CMK (cell line): Measurements from ENCODE around the gene DGKD.

ENCODE experiments used
- DNase-seq: peaks from one replicate; pipeline ENCODE4 v3.0.0-alpha.2; 2010; ENCODE audit warnings: low read depth

DGKD gene

DNA sequence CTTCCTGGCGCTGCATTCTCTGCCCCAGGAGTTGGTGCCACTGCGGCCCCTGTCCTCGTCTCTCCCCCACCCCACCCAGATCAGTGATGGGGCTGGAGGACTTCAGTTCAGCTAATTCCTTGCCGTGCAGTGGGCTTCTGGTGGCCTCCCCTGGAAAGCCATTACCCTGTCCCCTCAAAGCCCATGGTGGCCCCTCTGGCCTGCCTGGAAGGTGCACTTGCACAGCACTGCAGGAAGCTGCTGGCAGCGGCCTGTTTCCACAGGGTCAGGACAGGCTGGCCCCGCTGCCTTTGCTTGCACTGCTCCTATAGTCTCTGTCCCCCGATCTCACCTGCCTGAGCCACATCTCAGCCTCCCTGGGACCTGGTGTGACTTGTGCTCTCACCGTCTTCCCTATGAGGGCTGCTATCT lies 107.2 kb downstream of the DGKD start:
- DNase-seq, result no peak

DNA sequence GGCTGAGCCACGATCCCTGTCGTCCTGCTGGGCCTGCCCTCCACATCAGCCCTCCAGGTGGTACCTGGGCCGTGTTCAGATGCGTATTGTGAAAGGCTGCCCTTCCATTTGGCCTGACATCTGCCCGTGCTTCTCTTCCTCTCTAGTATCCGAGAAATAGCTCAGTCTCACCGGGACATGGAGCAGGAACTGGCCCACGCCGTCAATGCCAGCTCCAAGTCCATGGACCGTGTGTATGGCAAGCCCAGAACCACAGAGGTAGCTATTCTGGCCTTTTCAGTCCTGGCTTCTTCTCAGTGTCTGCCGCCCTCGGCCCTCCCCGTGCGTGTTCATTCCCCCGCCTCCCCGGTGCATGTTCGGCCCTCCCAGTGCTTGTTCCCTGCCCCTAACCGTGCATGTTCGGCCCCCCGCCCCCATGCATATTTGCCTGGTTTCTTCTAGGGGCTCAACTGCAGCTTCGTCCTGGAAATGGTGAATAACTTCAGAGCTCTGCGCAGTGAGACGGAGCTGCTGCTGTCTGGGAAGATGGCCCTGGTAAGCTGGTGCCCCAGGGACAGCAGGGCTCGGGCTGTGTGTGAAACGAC lies 108.0 kb downstream of the DGKD start:
- DNase-seq, result no peak

DNA sequence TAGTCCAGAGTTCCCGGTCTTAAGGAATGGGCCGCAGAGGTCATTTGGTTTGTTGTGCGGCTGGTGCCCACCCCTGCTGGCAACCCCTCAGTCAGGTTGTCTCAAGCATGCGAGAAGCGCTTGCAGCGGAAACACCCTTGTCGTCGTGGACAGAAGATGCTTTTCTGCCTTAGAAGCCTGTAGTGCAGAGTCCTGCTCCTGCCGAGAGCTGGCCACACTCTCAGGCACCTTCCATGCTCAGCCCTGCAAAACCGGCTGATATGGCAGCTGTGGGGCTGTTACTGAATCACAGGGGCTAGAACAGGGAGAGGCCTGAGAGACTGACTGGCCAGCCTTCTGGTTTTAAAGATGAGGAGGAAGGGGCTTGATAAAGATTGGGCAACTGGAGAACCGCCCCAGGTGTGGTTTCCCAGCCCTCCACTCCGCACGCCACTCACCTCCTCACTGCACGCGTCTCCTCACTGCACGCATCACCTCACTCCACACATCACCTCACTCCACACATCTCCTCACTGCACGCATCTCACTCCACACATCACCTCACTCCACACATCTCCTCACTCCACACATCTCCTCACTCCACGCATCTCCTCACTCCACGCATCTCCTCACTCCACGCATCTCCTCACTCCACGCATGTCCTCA lies 108.7 kb downstream of the DGKD start:
- no peak for DNase-seq

DNA sequence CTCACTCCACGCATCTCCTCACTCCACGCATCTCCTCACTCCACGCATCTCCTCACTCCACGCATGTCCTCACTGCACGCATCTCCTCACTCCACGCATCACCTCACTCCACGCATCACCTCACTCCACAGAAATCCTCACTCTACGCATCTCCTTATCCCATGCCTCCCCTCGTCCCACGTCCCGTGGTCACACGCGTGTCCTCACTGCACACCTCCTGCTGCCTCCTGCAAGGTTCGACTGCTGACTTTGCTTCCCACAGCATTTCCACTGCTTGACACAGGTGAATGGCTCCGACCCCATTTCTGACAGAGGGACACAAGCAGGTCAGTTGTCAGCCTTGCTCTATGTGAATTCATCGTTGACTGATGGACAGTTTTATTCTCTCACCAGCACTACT lies 109.3 kb downstream of the DGKD start:
- DNase-seq, result no peak

DNA sequence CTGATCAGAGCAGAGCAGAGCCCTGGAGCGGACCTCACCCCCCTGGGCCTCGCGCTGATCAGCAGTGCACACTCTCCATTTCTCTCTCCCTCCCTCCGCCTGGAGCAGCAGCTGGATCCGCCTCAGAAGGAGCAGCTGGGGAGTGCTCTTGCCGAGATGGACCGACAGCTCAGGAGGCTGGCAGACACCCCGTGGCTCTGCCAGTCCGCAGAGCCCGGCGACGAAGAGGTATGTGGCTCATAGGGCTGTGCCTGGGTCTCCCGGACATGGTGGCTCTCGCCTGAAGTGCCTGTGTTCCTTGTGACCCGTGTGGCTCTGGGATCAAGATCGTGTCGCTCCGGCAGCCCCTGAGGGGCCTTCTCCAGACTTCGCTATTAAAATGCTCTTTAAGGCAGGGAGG lies 109.8 kb downstream of the DGKD start:
- DNase-seq, result no peak

DNA sequence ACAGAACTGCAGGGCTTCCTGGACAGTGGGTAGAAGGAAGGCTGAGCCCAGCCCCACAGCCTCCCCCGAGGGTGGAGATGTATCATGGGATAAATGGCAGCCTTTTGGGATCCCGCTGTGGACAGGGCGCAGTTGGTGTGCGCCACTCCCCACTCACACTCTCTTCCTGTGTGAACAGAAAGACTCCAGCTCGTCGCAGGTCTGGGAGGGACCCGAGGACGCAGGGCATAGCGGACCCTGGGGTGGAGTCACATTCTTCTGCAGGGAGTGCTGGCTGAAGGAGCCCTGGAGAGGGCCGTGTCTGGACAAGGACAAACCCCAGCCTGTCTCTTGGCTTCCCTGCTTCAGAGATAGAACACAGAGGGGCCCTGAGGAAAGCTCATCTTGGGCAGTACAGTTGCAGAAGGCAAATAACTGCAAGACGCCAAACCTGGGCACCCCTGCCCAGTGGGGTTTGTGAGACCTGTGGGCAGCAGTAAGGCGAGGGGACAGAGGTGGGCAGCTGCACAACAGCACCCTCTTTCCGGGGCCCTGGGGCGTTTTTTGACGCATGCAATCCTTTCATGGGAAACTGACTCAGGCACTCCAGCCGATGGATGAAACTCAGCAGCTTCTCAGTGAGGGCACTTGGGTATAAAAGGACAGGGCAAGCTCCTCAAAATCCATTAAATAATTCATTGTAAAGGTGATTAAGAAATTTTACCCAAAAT lies 110.4 kb downstream of the DGKD start:
- DNase-seq, result no peak

DNA sequence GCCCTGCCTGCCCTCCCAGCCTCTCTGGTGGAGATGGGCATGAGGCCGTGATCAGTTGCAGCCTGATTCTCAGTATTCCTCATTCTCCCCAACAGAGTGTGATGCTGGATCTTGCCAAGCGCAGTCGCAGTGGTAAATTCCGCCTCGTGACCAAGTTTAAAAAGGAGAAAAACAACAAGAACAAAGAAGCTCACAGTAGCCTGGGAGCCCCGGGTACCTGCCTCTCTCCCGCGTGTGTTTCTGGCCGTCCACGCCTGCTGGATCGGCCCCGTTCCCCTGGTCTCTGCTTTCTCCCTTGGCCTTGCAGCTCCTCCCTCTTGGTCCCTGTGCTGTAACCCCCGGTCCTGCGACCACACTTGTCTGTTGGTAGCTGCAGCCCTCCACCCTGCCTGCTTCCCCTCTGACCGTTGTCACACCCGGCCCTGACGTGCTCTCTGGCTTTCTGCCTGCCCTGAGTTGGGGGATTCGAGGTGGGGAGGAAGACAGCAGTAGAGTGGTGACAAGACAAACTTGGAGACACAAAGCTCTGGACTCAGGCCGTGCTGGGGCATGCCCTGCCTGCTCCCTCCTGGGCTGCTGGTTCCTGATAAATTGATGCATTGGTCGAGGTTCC lies 112.8 kb downstream of the DGKD start:
- no peak for DNase-seq

DNA sequence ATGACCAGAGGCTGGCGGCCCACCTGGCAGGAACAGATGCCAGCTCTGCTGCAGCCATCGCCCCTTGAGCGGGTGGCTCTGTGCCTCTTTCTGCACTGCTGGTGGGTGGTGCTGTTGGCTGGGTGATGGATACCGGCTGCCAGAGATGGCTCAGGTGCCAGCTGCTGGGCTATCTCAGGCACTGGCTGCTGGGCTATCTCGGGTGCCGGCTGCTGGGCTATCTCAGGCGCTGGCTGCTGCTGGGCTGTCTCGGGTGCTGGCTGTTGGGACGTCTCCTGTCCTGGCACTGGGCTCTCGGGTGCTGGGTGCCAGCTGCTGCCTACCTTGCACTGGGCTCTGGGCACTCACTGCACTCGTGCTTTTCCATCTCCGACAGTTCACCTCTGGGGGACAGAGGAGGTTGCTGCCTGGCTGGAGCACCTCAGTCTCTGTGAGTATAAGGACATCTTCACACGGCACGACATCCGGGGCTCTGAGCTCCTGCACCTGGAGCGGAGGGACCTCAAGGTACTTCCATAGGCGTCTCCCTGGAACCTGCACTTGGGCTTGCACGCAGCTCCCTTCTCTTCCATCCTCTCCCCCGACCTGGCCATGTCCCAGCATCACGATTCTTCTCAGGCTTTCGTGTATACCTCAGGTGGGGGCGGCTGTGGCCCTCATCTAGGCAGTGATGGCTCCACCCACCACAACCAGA lies 113.9 kb downstream of the DGKD start:
- DNase-seq, result no peak

DNA sequence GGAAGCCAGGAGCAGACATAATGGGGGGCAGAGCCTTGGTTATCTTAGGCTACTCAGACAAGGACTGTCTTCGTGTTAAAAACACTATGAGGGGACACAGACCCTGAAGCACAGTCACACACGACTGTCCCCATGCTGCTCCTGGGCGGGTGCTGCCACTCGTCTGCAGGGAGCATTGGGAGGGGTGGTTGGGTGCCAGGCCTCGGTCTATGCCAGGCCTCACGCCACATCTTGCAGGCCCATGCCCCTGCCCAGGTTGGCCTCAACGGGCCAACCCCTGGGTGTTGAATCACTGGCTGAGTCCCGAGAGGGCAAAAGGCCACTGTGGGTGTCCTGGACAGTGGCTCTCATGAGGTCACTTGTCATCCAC lies 114.4 kb downstream of the DGKD start:
- no peak for DNase-seq

DNA sequence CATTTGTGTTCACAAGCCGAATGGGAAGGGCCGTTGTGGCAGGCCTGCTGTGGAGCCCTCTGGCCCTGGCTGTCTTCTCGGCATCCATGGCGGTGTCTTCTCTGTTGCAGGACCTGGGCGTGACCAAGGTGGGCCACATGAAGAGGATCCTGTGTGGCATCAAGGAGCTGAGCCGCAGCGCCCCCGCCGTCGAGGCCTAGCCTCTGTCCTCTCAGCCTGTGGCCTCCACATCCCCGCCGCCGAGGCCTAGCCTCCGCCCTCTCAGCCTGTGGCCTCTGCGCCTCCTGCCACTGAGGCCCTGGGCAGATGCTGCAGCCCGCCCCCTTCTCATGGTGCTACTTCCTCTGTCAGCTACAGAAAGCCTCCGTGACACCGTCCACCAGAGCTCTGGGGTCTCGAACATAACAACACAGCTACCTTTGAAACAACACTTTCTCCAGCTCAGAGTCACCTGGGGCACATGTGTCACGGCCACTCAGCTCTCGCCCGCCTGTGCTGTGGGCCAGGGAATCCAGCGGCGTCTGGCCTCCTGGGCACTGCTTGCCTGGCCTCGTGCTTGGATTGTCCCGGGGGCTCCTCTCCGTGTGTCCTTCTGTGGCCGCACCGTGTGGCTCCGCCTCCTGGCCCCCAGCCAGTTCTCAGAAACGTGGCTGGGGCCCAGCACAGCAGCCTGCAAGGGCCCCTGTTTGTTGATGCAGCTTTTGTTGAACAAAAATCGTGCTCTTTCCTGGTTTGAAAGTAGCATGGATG lies 115.1 kb downstream of the DGKD start:
- DNase-seq, result no peak

DNA sequence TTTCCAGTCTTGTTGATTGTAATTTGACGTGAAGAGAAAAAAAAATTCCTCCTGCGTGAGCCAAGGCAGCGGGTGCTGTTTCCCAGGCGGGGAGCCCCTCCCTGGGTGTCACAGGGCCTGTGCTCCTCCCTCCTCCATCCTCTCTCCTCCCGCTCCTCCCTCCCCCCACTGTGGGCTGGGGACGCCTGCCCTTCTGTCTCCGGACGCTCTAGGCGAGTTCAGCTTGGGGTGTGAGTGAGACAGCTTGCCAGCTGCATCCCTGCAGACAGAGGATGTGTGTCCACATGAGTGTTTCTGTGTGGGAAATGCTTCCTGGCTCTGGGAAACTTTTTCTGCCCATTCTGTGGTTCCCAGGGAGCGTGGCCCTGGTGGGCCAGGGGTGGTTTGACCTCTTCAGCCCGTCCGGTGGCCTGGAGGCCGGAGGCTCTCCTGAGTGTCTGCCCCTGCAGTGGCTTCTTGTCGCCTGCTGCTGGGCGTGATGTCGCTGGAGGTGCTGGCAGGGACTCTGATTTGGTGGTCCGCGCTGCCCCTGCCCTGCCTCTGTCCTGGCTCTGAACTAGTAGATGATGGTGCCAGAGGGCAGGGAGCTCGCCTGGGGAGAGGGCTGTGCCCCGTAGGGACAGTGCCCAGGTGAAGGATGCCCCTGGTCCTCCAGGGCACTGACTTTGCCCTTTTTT lies 115.9 kb downstream of the DGKD start:
- no peak for DNase-seq

DNA sequence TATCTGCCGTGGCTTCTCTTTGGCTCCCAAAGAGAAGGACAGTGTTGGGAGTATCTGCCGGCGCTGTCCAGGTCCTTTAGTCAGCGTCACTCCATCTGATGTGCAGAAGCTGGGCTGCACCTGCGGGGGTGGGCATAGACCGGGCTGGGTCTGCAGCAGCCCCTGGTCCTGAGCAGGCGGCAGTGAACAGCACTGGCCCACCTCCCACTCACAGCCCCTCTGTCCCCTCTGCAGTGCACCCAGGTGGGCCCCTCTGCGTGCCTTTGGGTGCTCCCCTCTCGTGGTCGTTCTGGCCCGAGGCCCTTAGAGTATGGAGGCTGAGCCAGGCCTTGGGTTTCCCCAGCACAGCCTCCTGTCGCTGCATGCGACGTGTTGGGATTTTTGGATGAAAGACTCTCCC lies 116.5 kb downstream of the DGKD start:
- no peak for DNase-seq

DNA sequence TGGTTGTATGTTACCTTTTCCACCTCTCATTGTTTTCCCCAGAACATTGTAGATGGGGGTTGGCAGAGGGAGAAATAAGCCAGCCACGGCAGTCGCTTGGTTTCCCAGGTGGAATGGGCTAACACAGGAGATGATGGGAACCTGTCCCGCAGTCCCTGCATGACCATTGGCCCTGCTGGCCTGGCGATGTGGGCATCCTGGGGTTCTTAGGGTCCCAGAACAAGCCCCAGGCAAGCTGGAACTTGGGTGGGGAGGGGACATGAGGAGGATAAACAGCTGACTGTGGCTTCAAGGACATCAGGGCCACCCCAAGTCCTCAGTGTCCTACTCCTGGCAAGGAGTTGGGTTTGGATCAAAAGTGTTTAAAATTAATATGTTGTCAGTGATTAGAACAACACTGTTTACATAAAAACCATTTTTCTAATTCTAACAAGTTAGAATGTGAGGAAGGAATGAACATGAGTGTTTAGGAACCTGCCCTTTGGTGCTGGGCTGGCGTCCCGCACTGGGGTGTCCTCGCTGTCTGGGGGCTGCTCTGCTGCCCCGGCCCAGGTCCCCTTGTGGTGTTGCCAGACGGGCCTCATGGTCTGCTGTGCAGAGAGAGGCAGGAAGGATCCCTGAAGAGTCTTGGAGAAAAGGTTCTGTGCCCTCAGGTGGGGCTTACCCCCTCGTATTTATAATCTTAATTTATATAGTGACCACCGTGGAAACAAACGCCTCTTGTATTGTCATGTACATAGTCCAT lies 117.2 kb downstream of the DGKD start:
- no peak for DNase-seq

DNA sequence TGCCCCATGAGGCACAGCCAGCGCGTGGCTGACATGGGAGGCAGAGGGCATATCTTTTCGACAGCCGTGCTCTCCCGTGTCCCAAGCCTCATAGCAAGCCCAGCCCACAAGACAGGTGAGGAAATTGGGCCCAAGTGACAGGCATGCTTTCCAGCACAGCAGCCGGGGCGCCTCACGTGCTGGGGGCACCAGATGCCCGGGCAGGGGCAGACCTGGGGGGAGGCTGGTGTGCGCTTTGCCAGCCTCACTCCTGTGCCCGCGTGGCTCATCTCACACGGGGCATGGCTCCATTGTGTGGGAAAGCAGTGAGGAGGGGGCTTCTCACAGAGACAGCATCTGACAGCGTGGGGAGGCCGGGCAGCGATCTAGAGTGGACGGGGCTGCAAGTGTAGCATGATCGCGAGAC lies 119.1 kb downstream of the DGKD start:
- DNase-seq, result no peak

DNA sequence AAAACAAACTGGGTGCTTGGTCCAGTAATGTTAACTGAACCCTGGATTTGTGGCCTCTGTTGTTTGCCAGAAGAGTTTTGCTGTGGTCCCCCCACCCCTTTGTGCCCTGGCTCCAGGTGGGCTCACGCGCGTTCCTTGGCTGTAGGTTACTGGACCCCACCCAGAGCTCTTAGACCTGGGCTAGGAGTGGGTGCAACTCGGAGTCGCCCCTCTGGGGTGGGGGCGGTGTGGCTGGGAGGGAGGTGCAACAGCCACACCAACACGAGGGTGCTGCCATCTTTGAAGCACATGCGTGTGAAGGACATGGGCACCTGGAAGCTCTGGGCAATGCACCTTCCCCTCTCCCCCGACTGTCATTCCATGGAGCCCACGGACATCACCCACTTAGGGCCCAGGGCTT lies 119.6 kb downstream of the DGKD start:
- DNase-seq, result no peak

DNA sequence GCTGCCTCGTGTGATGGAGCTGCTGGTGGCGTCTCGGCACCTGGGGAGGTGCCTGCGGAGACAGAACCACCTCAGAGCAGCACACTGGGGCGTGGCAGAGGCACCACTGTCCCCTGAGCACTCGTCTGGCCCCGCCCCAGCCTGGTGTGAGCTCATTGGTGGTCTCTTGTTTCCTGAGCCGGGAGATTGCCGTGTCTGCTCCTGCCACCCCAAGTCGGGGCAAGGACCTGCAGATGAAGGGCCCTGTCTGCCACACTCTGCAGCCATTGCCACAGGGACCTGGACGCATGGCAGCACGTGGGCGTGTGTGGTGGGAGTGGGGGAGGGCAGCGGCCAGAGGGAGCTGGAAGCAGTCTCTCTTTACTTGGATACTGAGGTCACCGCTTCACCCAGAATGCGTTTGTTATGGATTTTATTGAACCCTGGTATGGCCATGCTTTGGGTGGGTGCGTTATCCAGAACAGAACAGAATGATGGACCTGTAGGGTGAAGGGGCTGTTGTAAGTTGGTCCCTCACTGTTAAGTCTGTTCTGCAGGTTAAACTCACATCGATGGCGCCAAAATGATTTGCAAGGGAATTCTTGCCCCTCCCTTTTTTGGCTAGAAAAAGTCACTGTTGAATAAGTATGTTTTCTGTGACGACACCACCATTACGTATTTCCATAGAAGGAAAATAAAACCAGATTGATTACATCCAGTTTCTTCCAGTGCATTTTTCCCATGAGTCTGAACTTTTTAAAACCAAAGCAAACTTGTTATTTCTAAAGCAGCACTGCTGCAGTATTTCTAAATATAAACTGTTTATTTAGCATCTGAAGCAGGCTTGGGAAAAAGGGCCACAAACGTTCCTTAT lies 120.2 kb downstream of the DGKD start:
- no peak for DNase-seq

DNA sequence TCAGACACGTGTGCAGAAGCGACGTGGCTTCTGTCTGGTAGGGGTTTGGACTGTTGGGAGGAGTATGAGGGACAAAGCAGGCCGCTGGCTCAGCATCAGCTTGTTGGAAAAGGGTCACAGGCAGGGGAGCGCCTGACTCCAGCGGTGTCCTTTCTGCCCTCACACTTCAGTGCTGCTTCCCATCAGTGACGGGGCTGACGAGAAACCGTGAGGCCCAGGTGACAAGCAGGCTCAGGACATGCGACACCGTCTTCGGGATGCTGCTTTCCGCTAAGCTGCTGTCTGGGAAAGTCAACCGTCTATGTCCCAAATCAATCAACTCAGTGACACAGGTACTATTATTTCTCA lies 121.7 kb downstream of the DGKD start:
- DNase-seq, result no peak

DNA sequence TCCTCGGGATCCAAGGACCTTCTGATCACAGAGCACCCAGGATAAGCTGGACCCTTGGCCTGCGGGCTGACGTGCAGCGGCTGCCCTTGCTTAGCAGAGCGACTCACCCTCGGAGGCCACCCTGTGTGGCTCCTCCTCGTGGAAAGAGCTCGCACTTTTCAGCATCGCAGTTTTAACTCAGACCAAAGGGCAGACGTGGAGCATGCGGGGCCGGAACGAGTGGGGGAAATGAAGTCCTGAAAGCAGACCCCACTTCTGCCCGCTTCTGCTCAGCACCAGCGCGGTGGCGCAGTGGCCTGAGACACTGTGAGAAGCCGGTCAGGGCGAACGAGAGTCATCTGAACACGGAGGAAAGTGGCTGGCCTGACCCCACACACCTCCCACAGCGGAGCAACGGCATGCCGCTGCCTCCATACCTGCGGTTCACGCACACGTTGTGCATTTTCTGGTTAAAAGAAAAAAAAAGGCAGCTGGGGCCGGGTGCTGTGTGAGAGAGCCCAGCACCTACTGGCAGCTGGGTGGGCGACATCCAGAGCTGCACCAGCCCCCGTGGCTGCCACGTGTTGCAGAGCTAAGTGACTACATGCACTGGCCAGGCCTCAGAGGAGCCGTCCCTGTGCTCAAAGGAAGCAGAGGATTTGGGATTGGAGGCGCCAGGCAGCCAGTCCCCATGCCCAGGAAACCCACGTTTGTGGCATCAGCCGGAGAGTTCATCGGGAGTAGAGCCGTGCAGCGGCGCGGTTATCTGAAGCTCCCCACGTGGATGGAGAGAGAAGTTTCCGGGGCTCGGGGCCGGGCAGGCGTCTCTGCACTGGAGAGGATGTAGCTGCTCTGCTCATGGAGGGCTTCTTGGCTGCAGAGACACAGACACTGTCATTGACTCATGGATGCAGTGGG lies 122.6 kb downstream of the DGKD start:
- DNase-seq, result no peak
